Measurements from ENCODE around the gene GFI1B.
"Not testable (repeated sequence)": the region's sequence is repeated elsewhere in the genome, so short reads cannot be mapped to it uniquely, and the experiment has no call there.

The GFI1B gene

DNA sequence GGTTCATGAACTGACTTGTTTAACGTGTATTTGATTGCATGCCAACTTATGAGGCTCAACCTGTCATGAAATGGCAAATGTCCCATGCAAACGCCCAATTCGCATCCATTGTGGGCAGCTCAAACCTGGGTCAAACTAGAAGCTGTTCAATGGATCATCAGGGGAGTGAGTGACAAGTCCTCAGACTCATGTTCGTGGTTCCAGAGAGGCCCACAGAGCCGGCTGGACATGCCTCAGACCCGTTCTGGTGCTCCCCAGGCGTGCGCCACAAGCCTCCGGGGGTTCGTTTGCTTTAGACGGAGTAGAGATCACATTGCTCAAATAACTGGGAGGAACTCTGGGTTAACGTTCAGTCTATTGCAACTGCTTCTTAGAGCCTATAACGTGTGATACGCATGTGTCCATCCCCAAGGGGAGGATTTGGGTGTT lies 15.0 kb downstream of the GFI1B start:
- DNase-seq: no peak

DNA sequence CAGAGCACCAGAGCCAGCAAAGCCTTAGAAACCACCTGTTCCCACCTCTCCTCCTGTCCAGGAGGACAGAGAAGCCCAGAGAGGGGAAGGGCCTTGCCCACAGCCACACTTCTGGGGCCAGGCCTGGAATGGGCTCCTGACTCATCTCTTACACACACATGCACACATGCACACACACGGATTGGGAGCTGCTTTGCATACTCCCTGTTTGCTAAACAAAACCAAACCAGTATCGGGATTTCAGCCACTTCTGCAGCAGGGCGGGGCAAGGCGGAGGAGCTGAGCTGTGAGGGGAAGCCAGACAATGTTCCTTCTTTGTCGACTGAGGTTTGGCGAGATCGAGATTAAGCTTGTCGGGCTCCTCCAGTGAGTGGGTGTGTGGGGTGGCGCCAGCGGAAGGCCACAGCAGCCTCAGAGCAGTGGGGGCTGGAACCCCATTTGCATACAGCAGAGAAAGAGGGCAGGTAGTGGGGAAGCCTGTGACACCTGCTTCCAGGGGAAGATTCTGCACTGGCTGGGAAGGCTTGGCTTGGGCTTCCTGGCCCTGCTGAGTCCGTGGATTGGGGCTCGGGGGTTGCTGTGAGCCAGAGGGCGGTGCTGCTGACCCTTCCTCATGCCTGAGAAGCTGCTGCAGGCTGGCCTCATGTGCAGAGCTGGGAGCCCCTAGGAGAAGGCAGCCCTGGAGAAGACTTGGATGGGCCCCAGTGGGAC lies 16.1 kb downstream of the GFI1B start:
- DNase-seq: no peak

DNA sequence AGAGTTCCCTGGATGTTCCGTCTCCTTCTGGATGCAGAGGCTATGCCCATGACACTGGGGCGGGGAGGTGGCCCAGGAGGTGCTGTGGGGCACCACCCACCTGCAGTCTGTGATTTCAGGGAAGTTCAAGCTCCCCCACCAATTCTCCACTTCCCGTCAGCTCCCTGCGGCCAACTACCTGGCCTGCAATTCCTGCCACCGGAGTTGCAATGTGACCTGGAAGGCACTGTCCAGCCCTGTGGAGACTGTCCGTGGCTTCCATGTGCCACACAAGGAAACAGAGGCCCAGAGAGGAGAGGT lies 16.6 kb downstream of the GFI1B start:
- DNase-seq: no peak

DNA sequence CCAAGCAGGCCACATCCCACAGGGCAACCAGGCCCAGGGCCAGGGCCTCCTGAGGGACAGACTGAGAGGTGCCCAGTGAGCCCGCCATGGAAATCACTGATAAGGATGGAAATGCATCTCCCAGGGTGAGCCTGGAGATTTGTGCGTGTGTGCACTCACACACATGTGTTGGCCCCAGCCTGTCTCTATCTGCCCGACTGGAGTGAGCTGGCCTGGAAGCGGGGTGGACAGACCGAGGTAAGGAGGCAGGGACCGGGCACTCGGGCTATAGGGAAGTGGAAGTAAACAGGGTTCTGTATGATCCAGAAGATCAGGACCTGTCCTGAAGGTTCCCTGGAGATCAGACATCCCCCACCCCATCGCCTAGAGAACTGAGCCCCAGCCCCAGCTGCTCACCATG lies 17.4 kb downstream of the GFI1B start:
- DNase-seq: no peak

DNA sequence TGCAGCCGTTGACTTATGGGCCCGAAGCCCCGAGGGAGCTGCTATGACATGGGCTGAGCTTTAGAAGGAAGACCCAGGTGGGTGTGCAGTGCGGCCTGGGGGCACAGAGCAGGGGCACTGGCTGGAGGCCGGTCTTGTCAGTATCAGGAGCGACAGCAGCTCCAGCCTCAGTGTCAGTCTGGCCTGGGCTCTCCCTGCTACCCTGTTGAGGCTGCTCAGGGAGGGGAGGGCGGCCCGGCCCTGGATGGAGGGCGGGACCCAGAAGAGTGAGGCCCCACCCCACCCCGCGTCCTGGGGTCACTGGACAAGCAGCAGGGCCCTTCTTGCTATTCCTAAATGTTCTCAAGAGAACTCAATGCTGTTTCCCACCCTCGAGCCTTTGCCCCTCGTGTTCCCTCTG lies 18.0 kb downstream of the GFI1B start:
- DNase-seq: no peak

DNA sequence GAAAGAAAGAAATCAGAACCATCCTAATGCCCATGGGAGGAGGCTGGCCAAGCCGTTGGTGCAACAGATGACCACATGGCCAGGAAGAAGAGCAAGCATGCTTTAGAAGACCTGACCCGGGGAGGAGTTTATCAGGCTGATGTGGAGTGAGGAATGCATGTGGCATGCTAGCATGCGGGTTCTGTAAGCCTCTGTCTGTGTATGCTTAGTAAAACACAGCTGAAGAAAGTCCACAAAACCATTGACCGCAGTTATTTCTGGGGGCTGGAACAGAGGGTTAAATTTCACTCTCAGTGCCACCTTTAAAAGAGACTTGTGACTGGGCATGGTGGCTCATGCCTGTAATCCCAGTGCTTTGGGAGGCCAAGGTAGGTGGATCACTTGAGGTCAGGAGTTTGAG lies 19.1 kb downstream of the GFI1B start:
- DNase-seq: no peak

DNA sequence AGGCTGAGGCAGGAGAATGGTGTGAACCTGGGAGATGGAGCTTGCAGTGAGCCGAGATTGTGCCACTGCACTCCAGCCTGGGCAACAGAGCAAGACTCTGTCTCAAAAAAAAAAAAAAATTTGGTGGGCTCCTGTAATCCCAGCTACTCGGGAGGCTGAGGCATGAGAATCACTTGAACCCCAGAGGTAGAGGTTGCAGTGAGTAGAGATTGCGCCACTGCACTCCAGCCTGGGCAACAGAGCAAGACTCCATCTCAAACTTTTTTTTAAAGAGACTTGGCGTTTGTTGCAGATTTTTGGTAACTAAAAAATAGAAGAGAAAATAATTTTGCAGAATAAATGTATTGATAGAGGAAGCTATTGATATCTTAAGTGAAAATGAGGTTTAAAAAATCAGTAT lies 19.7 kb downstream of the GFI1B start:
- DNase-seq: not testable (repeated sequence)

DNA sequence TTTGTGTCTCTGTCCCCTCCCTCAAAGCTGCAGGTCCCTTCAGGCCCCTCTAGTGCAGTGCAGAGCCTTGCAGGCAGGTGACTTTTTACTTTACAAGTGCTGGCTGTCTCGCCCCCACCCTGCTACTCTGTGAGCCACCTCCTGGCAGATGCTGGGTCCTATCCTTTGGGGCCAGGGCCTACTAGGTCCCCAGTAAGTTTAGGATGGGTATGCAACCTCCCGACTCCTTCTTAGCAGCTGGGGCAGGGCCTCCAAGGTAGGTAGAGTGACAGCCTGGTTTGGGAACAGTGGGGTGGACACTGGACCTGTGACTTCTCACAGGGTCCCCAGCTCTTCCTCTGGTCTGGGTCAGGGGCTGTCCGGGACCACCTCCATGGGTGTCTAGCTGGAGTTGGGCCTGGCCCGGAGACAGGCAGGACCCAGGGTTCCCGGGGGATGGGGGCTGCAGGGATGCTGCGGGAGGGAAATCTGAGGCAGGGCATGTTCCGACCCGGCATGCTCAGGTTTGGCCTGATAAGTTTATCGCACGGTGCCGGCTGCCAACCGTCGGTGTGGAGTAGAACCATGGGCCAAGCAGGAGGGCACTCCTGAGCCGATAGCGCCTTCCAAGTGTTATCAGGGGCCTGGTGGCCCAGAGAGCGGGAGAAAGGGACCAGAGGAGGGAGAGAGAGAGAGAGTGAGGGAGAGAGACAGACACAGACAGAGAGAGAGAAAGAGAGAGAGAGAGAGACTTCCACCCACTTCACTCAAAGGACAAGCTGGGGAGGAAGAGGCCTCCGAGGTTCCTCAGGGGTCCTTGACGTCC lies 20.5 kb downstream of the GFI1B start:
- no peak for DNase-seq

DNA sequence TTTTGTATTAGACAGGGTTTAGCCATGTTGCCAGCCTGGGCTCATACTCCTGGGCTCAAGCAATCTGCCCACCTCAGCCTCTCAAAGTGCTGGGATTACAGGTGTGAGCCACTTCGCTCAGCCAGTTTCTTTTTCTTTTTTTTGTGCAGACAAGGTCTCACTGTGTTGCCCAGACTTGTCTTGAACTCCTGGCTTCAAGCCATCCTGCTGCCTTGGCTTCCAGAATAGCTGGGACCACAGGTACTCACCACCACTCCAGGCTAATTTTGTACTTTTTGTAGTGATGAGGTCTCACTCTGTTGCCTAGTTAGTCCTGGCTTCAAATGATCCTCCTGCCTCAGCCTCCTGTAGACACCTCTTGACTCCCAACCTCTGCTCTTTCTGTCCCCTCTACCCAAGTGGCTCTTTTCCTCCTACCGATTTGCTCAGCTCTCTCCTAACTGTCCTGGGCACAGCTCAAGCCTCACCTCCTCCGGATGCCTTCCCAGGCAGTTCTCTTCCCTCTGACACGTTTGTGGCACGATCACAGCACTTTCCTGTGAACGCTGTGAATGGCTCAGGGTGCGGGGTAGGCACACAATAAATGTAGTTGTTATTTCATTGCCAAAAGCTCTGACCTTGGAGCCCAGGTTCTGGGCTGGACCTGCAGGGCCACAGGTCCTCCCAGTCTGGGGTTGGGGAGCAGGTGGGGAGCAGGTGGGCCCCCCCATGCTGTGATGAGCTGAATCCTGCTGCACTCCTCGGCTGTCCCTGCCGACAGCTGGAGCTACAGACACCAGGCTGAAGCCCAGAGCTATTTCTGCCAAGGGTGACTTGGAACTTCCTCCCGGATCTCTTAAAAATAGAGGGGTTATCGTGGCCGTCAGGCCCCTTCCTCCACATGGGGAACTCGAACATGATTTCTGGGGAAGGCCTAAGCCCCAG lies 23.9 kb downstream of the GFI1B start:
- DNase-seq: peak; percentile 82

DNA sequence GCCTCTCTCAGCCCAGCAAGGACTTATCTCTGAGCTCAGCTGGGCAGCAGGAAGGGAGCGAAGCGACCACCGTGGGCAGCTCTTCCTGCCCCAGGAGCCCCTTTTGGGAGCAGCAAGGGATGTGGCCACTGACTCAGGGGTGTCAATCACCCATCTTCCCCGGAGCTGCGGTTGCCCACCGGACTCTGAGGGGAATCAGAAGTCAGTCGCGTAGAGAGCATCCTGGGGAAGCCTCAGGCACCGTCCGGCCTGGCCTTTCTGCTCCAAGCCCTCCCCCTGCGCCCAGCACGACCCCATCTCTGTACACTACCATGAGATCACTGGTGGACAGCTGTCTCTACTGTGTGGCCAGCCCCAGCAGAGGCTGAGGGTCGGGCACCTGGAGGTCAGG lies 24.6 kb downstream of the GFI1B start:
- DNase-seq: no peak

DNA sequence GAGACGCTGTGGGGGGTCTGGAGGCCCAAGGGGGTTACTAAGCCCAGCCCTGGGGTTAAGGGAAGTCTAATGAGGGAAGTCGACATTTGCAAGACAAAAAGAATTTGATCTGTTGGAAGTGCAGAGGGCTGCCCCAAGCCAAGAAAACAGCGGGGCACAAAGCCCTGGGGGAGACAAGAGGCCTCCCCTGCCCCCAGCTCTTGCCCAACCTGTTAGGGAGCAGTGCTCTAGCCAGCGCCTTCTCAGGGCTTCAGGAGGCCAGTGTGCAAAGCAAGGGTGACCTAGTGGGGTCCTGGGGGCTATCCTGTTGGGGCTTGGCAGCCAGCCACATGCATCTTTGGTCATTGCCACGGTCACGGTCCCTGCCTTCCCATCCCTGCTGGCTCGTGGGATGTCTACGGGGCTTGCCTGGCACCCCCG lies 25.2 kb downstream of the GFI1B start:
- DNase-seq: no peak

DNA sequence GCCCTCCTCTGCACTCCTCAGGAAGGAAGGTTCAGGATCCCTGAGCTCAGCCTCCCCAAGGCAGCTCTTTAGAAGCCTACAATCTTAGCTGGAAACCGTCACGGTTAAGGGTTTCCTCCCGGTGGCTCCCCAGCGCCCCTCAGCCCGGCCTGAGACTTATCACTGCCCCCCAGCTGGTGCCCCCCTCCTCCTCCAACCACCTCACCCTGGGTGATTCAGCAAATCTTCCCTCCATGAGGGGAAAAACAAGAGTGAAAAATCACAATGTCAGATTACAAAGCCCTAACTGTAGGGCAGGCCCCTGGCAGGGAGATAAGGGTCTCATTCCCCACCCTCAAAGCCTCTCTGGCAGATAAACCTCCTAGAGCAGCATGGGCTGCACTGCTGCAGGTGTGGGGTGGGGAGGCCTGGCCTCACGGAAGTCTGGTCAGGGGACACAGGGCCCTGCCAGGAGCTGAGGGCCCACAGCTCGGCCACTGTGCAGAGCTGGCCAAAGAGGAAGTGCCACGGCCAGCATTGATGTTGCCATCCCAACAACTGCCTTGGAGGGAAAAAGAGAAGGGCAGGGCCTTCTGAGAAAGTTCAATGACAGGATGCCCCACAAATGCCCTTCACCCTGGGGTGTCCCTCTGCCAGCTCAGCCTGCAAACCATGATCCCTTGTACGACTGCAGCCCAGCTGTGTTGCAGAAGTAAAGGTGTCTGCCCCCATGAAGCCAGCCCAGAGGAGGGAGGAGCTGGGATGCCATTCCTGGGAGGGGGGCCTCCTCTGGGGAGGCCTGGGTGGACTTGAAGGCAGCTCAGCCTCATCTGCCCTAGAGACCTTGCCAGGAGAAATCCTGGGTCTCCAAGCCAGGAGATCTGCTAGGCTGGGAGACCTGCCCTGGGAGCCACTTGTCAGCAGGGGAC lies 25.9 kb downstream of the GFI1B start:
- DNase-seq: no peak

DNA sequence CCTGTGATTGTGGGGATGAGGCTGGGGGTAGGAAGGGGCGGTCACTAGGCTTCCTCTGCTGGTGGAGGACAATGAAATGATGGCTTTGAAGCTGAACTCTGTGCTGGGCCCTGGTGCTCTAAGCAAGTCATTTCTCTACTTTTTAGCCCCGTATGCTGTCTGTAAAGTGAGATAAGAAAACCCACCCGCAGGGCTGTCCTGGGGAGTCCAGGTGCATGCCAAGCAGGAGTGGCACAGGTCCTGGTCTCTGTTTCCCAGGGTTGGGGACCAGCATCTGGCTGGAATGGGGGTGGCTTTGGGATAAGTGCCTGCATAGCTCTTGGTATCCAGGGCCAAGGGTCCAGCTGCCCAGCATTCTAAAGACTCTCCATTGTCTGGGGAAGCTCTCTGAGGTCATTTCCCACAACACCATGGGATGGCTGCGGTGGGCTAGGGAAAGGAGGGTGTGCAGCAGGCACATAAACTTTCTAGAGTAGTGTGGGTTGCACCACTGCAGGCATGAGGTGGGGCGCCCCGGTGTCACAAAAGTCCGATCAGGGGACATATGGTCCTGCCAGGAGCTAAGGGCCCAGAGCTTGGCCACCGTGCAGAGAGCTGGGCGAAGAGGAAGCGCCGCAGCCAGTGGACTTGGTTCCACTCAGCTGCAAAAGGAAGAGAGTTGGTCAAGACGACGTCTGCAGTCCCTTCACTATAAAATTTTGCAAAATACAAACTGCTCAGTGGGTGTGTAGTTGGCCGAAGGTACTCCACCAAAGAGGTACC lies 26.7 kb downstream of the GFI1B start:
- DNase-seq: no peak

DNA sequence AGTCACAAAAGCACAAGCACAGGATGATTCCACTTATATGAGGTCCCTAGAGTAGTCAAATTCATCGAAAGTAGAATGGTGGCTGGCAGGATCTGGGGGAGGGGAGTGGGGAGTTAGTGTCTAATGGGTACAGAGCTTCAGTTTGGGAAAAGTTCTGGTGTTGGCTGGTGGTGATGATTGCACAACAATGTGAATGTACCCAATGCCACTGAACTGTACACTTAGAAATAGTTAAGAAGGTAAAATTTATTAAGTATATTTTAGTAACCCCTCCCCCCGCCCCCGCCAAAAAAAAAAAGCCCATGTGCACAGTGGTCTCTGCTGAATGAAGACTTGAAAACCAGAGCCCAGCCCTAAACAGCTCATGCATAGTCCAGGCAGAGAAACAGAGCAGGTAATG lies 27.5 kb downstream of the GFI1B start:
- no peak for DNase-seq

DNA sequence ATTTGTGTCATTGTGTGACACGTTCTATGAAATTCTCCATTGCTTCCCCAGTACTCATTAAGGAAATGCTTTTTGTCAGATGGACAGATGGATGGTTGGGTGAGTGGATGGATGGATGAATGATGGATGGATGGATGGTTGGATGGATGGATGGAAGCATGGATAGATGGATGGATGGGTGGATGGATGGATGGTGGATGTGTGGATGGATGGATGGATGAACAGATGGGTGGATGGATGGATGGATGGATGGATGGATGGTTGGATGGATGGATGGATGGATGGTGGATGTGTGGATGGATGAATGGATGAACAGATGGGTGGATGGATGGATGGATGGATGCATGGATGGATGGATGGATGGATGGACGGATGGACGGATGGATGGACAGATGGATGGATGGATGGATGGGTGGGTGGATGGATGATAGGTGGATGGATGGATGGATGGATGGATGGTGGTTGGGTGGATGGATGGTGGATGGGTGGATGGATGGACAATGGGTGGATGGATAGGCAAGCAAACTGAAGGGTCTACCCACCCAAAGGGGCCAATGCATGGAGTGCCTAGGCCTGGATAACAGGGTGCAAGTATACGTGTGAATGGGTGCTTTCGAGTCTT lies 28.3 kb downstream of the GFI1B start:
- no peak for DNase-seq

DNA sequence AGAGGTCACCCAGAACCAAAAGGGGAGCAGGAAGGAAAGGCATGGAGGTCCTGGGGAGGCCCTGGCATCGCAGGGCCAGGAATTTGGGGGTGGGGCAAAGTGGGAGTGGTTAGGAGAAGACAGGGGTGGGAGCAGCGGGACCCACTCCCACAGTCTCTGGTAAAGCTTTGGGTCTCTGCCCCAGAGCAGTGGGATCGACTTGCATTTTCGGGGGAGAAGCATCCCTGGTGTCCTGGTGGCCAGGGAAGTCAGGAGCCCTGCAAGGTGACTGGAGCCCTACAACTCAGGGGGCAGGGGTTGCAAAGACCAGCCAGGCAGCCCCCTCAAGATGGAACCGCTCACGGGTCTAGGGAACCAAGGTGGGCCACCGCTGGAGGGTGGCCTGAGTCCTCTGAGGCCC lies 29.9 kb downstream of the GFI1B start:
- DNase-seq: no peak

DNA sequence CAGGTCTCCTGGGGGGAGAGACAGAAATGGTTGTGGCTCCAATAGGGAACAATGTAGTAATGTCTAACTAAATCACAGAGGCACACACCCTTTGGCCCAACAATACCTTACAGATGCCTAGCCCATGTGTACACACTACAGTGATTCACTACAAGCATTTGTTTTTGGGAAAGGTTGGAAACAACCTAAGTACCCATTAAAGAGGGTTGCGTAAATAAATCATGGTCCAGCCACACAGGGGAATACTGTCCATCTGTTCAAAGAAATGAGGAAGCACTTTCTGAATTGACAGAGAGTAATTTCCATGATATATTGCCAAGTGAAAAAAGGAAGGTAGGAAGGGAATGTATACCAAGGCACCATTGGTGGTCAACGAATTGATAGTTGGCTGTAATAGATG lies 30.3 kb downstream of the GFI1B start:
- DNase-seq: peak; percentile 36

DNA sequence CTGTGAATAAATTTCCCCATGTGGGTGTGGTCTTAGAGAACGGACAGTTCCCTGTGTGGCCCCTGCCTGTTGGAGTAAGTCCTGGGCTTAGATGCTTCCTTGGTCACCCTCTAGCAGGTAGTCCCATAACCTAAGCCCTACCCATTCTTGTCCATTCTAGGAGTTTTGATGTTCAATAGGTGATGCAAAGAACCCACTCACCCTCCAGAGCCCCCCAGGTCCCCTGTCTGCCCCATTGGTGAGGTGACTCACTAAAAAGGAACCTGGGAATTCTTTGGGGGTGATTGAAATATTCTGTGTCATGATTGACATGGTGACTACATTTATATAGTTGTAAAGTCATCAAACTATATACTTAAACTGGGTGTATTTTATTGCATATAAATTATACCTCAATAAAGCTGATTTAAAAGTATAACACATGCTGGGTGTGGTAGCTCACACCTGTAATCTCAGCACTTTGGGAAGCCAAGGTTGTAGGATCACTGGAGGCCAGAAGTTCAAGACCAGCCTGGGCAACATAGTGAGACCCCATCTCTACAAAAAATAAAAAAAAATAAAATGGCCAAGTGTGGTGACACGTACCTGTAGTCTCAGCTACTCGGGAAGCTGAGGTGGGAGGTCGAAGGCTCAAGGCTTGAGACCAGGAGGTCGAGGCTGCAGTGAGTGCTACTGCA lies 31.6 kb downstream of the GFI1B start:
- DNase-seq: no peak

DNA sequence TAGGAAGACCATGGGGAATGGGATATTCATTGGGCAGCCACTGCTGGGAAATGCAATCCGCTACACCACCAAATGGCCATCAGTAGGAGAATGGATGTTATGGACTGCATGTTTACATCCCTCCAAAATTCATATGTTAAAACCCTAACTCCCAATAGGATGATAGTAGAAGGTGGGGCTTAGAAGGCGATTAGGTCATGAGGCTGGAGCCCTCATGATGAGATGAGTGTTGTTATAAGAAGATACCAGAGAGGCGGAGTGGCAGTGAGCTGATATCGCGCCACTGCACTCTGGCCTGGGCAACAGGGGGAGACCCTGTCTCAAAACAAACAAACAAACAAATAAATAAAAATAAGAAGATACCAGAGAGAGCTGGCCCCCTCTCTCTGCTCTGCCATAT lies 36.2 kb downstream of the GFI1B start:
- no peak for DNase-seq

DNA sequence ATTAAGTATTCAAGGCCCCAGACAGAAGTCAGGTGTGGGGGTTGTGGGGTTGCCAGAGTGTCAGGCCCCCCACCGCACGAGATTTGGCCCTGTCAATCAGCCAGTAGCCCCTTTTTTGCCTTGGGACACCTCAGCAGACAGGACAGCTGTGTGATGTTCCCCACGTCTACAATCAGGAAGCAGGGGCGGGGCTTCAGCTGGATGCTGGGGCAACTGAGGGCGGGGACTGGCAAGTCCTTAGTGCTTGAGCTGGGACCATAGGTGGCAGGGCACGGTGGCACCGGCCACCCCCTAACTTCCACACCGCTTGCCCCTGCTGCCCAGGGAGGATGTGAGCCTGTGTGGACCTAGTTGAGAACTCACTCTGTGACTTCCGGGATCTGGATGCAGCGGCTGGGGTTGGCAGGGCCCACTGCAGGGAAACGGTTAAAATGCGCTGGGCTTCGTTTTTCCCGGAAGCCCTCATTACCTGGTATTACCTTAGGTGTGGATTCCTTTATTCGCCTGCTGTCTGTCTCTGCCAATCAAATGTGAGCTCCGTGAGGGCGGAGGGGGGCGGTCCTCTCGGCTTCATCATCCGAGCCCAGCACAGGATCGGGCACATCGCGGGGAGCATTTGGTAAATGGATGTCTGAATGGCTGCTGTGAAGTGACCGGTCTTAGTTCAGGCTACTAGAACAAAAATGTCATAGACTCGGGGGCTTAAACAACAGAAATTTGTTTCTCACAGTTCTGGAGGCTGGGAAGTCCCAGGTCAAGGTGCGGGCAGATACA lies 44.8 kb downstream of the GFI1B start:
- DNase-seq: no peak

Measured in NCI-H2171 treated with DMSO at 0.1 percent for 48 hours (cell line).